Measurements from ENCODE around the gene PTPRD. TPM values are rescaled to one million over a fixed set of nuclear protein-coding genes. Genes with fewer than 3 reads are reported as not detected.
A peak's percentile ranks its signal among the peaks of the same experiment; 100 is the strongest.

The PTPRD gene
- total RNA-seq, 2 donors from 2014 or later: 97.4 to 101 TPM

DNA sequence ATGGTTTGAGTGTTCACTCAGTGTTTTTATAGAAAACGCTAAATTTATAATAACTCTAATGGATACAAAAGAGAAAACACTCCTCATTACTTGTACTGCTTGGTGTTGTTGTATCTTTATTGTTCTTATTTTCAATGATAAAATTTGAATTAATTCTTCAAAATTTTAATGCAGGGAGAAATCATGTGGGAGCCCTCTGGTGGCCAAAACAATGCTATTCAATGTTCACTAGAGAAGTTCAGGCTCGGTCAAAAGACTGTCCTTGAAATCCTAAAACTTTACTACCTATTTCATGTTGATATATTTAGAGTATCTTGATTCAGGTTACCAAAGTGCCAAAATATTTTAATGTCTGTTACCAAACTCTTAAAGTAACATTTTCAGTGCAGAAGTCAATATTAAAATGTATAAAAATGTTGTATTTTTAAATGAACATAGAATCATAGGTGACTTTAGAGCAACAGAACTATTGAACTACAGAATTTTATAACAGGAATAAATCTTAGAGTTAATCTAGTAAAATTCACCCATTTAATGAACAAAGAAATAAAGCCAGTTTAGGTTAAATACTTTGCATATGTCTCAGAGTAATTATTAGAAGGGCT lies 1259.8 kb downstream of the PTPRD start:
- Histone ChIP-seq H3K36me3 (ENCODE audit: control insufficient read depth, insufficient read depth, low read length) (no peaks in the 10 kb centered on the region), H3K27me3 (ENCODE audit: control insufficient read depth, insufficient read depth, low read length, poor library complexity, severe bottlenecking) (no peaks in the 10 kb centered on the region), H3K4me3 (ENCODE audit: low read length) (no peak overlapping the region), H3K27ac (ENCODE audit: low read depth, low read length) (no peak overlapping the region), H3K9ac (ENCODE audit: extremely low read depth, low read length, poor library complexity, severe bottlenecking) (no peak overlapping the region), H3K9me3 (ENCODE audit: control insufficient read depth, low read length) (no peaks in the 10 kb centered on the region), H3K4me1 (ENCODE audit: control insufficient read depth, insufficient read depth, low read length) (peaks cover 3% of the 10 kb centered on the region)
- H3K27me3 Mint-ChIP-seq (ENCODE audit: insufficient read depth): no peaks in the 10 kb centered on the region
- no peak overlapping the region for H3K4me3 Mint-ChIP-seq
- TF ChIP-seq, protein P1, sequence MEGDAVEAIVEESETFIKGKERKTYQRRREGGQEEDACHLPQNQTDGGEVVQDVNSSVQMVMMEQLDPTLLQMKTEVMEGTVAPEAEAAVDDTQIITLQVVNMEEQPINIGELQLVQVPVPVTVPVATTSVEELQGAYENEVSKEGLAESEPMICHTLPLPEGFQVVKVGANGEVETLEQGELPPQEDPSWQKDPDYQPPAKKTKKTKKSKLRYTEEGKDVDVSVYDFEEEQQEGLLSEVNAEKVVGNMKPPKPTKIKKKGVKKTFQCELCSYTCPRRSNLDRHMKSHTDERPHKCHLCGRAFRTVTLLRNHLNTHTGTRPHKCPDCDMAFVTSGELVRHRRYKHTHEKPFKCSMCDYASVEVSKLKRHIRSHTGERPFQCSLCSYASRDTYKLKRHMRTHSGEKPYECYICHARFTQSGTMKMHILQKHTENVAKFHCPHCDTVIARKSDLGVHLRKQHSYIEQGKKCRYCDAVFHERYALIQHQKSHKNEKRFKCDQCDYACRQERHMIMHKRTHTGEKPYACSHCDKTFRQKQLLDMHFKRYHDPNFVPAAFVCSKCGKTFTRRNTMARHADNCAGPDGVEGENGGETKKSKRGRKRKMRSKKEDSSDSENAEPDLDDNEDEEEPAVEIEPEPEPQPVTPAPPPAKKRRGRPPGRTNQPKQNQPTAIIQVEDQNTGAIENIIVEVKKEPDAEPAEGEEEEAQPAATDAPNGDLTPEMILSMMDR (conservative IDR thresholded peaks at IDR 0.05): peak; percentile 91
- no peaks in the 10 kb centered on the region for H3K36me3 Mint-ChIP-seq (ENCODE audit: low read depth)
- no peaks in the 10 kb centered on the region for H3K4me1 Mint-ChIP-seq
- DNase-seq: no peak
- H3K27ac Mint-ChIP-seq: no peak overlapping the region
- 67% methylated on average over 1 of the region's 2 CpGs; no CpG with 5 or more reads in 1 of the 2 experiments for WGBS, 2 experiments (ENCODE audit: insufficient coverage in 1 of 2, insufficient read length in 1 of 2)
- no peaks in the 10 kb centered on the region for H3K9me3 Mint-ChIP-seq

DNA sequence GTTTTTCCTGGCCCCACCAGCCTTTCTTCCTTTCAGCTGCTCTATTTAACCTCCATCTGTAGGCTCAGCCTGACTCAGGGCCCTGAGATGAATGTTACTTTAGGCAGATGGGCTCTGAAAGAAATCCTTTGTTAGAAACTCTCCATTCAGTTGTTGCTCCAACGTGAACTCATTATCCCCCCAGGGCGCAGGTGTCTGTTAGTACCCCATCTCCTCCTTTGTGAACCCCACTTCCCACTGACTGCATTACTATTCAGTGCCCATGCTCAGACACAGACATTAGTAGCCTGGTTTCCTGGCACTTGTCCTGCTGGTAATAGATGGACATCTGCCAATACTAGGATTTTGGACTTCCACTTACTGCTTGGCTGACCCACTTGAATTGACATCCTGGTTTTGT lies 1271.6 kb downstream of the PTPRD start:
- WGBS, 2 experiments (ENCODE audit: insufficient coverage in 1 of 2, insufficient read length in 1 of 2): 63 to 79% methylated on average over 2 of the region's 2 CpGs
- DNase-seq: no peak

DNA sequence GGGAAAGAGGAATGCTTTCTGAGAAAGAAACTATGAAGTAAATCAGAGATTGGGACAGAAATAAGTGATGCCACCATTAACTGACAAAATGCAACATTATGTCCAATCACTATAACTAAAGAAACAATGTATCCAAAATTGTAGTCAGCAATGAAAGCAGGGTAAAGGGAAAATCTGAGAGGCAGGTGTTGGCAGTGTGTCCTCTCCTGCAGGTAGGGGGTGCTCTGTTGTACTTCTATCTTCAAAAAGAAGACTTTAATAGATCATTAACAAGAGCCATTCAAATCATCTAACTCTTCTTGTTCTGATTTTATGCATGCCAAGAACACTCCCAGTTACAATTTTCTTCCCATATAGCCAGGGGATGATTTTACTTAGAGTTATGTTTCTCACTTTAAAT lies 1275.7 kb downstream of the PTPRD start:
- Histone ChIP-seq H3K36me3 (ENCODE audit: control insufficient read depth, insufficient read depth, low read length) (no peaks in the 10 kb centered on the region), H3K27ac (ENCODE audit: low read depth, low read length) (no peak overlapping the region), H3K4me3 (ENCODE audit: low read length) (no peak overlapping the region), H3K27me3 (ENCODE audit: control insufficient read depth, insufficient read depth, low read length, poor library complexity, severe bottlenecking) (no peaks in the 10 kb centered on the region), H3K9ac (ENCODE audit: extremely low read depth, low read length, poor library complexity, severe bottlenecking) (no peak overlapping the region), H3K9me3 (ENCODE audit: control insufficient read depth, low read length) (no peaks in the 10 kb centered on the region), H3K4me1 (ENCODE audit: control insufficient read depth, insufficient read depth, low read length) (peaks cover 2% of the 10 kb centered on the region)
- Mint-ChIP-seq H3K36me3 (ENCODE audit: low read depth) (no peaks in the 10 kb centered on the region), H3K9me3 (no peaks in the 10 kb centered on the region), H3K4me1 (no peaks in the 10 kb centered on the region), H3K27me3 (ENCODE audit: insufficient read depth) (no peaks in the 10 kb centered on the region), H3K27ac (no peak overlapping the region), H3K4me3 (no peak overlapping the region)
- DNase-seq: no peak
- TF ChIP-seq, protein P1 (conservative IDR thresholded peaks at IDR 0.05): peak; percentile 83

More for the DNA sequence above, 1271.6 kb downstream of the PTPRD start:
- Mint-ChIP-seq H3K9me3 (no peaks in the 10 kb centered on the region), H3K4me1 (no peaks in the 10 kb centered on the region), H3K27me3 (ENCODE audit: insufficient read depth) (no peaks in the 10 kb centered on the region), H3K27ac (no peak overlapping the region), H3K36me3 (ENCODE audit: low read depth) (no peaks in the 10 kb centered on the region), H3K4me3 (no peak overlapping the region)
- Histone ChIP-seq H3K4me1 (ENCODE audit: control insufficient read depth, insufficient read depth, low read length) (peaks cover 2% of the 10 kb centered on the region), H3K27ac (ENCODE audit: low read depth, low read length) (peak overlapping the region; percentile 53), H3K9ac (ENCODE audit: extremely low read depth, low read length, poor library complexity, severe bottlenecking) (no peak overlapping the region), H3K27me3 (ENCODE audit: control insufficient read depth, insufficient read depth, low read length, poor library complexity, severe bottlenecking) (no peaks in the 10 kb centered on the region), H3K36me3 (ENCODE audit: control insufficient read depth, insufficient read depth, low read length) (no peaks in the 10 kb centered on the region), H3K4me3 (ENCODE audit: low read length) (no peak overlapping the region), H3K9me3 (ENCODE audit: control insufficient read depth, low read length) (no peaks in the 10 kb centered on the region)
- TF ChIP-seq, protein P1 (conservative IDR thresholded peaks at IDR 0.05): no peak

All from endodermal cell (in vitro differentiated cells).